Activated naive CD4-positive, alpha-beta T cell treated with anti-CD3 and anti-CD28 coated beads, Interleukin-2, amount 10 ng/mL, durations not matched to agents 7 days and 5 days (primary cell): Measurements from ENCODE around the gene ESR2.
A peak's percentile ranks its signal among the peaks of the same experiment; 100 is the strongest.

Experiments
- CTCF ChIA-PET: fragments of 350-600 bp; sonication (Branson Sonifier 250); formaldehyde crosslinking; loops from one replicate; lab custom pipeline; 2021; ENCODE audit warnings: antibody characterized with exemption; lab: Charles Lee
- DNase-seq: peaks from one replicate; pipeline ENCODE4 v3.0.0-alpha.2; 2020
- H3K27ac Mint-ChIP-seq: one replicate; pipeline ENCODE4 v1.8.0; 2021; ENCODE audit warnings: mild to moderate bottlenecking, moderate library complexity, mixed read lengths
- H3K27me3 Mint-ChIP-seq: one replicate; pipeline ENCODE4 v1.8.0; 2021; ENCODE audit warnings: mild to moderate bottlenecking, mixed read lengths
- H3K36me3 Mint-ChIP-seq: one replicate; pipeline ENCODE4 v1.8.0; 2021; ENCODE audit warnings: mixed read lengths
- H3K4me1 Mint-ChIP-seq: one replicate; pipeline ENCODE4 v1.8.0; 2021; ENCODE audit warnings: mixed read lengths
- H3K4me3 Mint-ChIP-seq: one replicate; pipeline ENCODE4 v1.8.0; 2021; ENCODE audit warnings: mild to moderate bottlenecking, moderate library complexity, mixed read lengths
- H3K9me3 Mint-ChIP-seq: one replicate; pipeline ENCODE4 v1.8.0; 2021; ENCODE audit warnings: mixed read lengths

Gene ESR2

GRCh38 chr14:64074961-64075612, 219.1 kb downstream of the ESR2 start:
- H3K27me3 Mint-ChIP-seq = no peaks in the 10 kb centered on the region
- no peak overlapping the region for H3K4me3 Mint-ChIP-seq
- peak overlapping the region; percentile 46 for H3K27ac Mint-ChIP-seq
- CTCF ChIA-PET = no interaction called here
- no peaks in the 10 kb centered on the region for H3K9me3 Mint-ChIP-seq
- no peaks in the 10 kb centered on the region for H3K4me1 Mint-ChIP-seq
- peaks cover 71% of the 10 kb centered on the region for H3K36me3 Mint-ChIP-seq
- DNase-seq = no peak

GRCh38 chr14:64069634-64070359, 224.4 kb downstream of the ESR2 start:
- Mint-ChIP-seq H3K36me3 (peaks cover 61% of the 10 kb centered on the region), H3K27ac (no peak overlapping the region), H3K4me3 (no peak overlapping the region), H3K27me3 (no peaks in the 10 kb centered on the region), H3K4me1 (no peaks in the 10 kb centered on the region), H3K9me3 (no peaks in the 10 kb centered on the region)
- DNase-seq = no peak
- CTCF ChIA-PET = interaction anchor here (0.6 kb wide), 1 partner anchor 560 kb away, joined by 4 read pairs; no protein-coding TSS in a partner anchor

- peaks cover 44% of the 10 kb centered on the region for H3K36me3 Mint-ChIP-seq
- no peaks in the 10 kb centered on the region for H3K9me3 Mint-ChIP-seq
- no peak overlapping the region for H3K4me3 Mint-ChIP-seq
- H3K27ac Mint-ChIP-seq = no peak overlapping the region
- DNase-seq = no peak
- no peaks in the 10 kb centered on the region for H3K27me3 Mint-ChIP-seq
- H3K4me1 Mint-ChIP-seq = peaks cover 3% of the 10 kb centered on the region
- CTCF ChIA-PET = no interaction called here
These were observed 229.7 kb downstream of the ESR2 start for GRCh38 chr14:64064447-64064846.

GRCh38 chr14:64062381-64063115, 231.6 kb downstream of the ESR2 start:
- Mint-ChIP-seq H3K4me3 (no peak overlapping the region), H3K27me3 (no peaks in the 10 kb centered on the region), H3K36me3 (peaks cover 50% of the 10 kb centered on the region), H3K4me1 (peaks cover 3% of the 10 kb centered on the region), H3K9me3 (no peaks in the 10 kb centered on the region), H3K27ac (no peak overlapping the region)
- CTCF ChIA-PET = no interaction called here
- no peak for DNase-seq

- peaks cover 3% of the 10 kb centered on the region for H3K4me1 Mint-ChIP-seq
- H3K27ac Mint-ChIP-seq = no peak overlapping the region
- CTCF ChIA-PET = interaction anchor here (1.3 to 2.2 kb wide), 2 partner anchors 35 to 234 kb away, joined by 4 to 6 read pairs; no protein-coding TSS in a partner anchor
- peaks cover 55% of the 10 kb centered on the region for H3K36me3 Mint-ChIP-seq
- H3K4me3 Mint-ChIP-seq = no peak overlapping the region
- DNase-seq = no peak
- H3K9me3 Mint-ChIP-seq = no peaks in the 10 kb centered on the region
- H3K27me3 Mint-ChIP-seq = no peaks in the 10 kb centered on the region
These were observed 232.5 kb downstream of the ESR2 start for GRCh38 chr14:64061706-64062105.

GRCh38 chr14:64061115-64061514, 233.1 kb downstream of the ESR2 start:
- CTCF ChIA-PET = interaction anchor here (0.8 to 2.2 kb wide), 3 partner anchors 36 to 235 kb away, joined by 3 to 6 read pairs (median 4); no protein-coding TSS in a partner anchor

GRCh38 chr14:64060648-64061096, 233.5 kb downstream of the ESR2 start:
- no peaks in the 10 kb centered on the region for H3K9me3 Mint-ChIP-seq
- H3K36me3 Mint-ChIP-seq = peaks cover 55% of the 10 kb centered on the region
- H3K4me1 Mint-ChIP-seq = peaks cover 3% of the 10 kb centered on the region
- no peak overlapping the region for H3K4me3 Mint-ChIP-seq
- DNase-seq = peak; percentile 25
- no peaks in the 10 kb centered on the region for H3K27me3 Mint-ChIP-seq
- CTCF ChIA-PET = interaction anchor here (0.8 to 2.2 kb wide), 4 partner anchors 20 to 235 kb away, joined by 3 to 6 read pairs (median 4); no protein-coding TSS in a partner anchor
- H3K27ac Mint-ChIP-seq = no peak overlapping the region

More at GRCh38 chr14:64061115-64061514, 233.1 kb downstream of the ESR2 start:
- no peak overlapping the region for H3K4me3 Mint-ChIP-seq
- peaks cover 51% of the 10 kb centered on the region for H3K36me3 Mint-ChIP-seq
- H3K27me3 Mint-ChIP-seq = no peaks in the 10 kb centered on the region
- H3K9me3 Mint-ChIP-seq = no peaks in the 10 kb centered on the region
- H3K27ac Mint-ChIP-seq = no peak overlapping the region
- peaks cover 3% of the 10 kb centered on the region for H3K4me1 Mint-ChIP-seq
- DNase-seq = no peak

- Mint-ChIP-seq H3K27ac (peak overlapping the region; percentile 49), H3K4me1 (peaks cover 3% of the 10 kb centered on the region), H3K9me3 (no peaks in the 10 kb centered on the region), H3K27me3 (no peaks in the 10 kb centered on the region), H3K4me3 (no peak overlapping the region), H3K36me3 (peaks cover 51% of the 10 kb centered on the region)
- CTCF ChIA-PET = interaction anchor here (0.8 to 2.2 kb wide), 3 partner anchors 19 to 236 kb away, joined by 3 to 6 read pairs (median 4); no protein-coding TSS in a partner anchor
- DNase-seq = no peak
These were observed 234.0 kb downstream of the ESR2 start for GRCh38 chr14:64060199-64060545.

- Mint-ChIP-seq H3K36me3 (peaks cover 52% of the 10 kb centered on the region), H3K27ac (peak overlapping the region; percentile 49), H3K9me3 (no peaks in the 10 kb centered on the region), H3K4me1 (peaks cover 3% of the 10 kb centered on the region), H3K4me3 (no peak overlapping the region), H3K27me3 (no peaks in the 10 kb centered on the region)
- CTCF ChIA-PET = interaction anchor here (1.3 to 2.2 kb wide), 2 partner anchors 18 to 236 kb away, joined by 4 to 6 read pairs; no protein-coding TSS in a partner anchor
- DNase-seq = no peak
These were observed 234.5 kb downstream of the ESR2 start for GRCh38 chr14:64059454-64060198.

GRCh38 chr14:64053694-64054669, 240.2 kb downstream of the ESR2 start:
- no peak overlapping the region for H3K4me3 Mint-ChIP-seq
- no peak overlapping the region for H3K27ac Mint-ChIP-seq
- CTCF ChIA-PET = no interaction called here
- H3K4me1 Mint-ChIP-seq = no peaks in the 10 kb centered on the region
- no peaks in the 10 kb centered on the region for H3K27me3 Mint-ChIP-seq
- no peaks in the 10 kb centered on the region for H3K9me3 Mint-ChIP-seq
- H3K36me3 Mint-ChIP-seq = peaks cover 57% of the 10 kb centered on the region
- no peak for DNase-seq

- Mint-ChIP-seq H3K4me3 (no peak overlapping the region), H3K9me3 (no peaks in the 10 kb centered on the region), H3K4me1 (no peaks in the 10 kb centered on the region), H3K27ac (no peak overlapping the region), H3K36me3 (peaks cover 57% of the 10 kb centered on the region), H3K27me3 (no peaks in the 10 kb centered on the region)
- no peak for DNase-seq
- CTCF ChIA-PET = no interaction called here
These were observed 244.4 kb downstream of the ESR2 start for GRCh38 chr14:64049616-64050381.

GRCh38 chr14:64045091-64045490, 249.1 kb downstream of the ESR2 start:
- Mint-ChIP-seq H3K4me3 (no peak overlapping the region), H3K27ac (no peak overlapping the region), H3K36me3 (peaks cover 66% of the 10 kb centered on the region), H3K4me1 (no peaks in the 10 kb centered on the region), H3K9me3 (peaks cover 9% of the 10 kb centered on the region), H3K27me3 (no peaks in the 10 kb centered on the region)
- CTCF ChIA-PET = no interaction called here
- no peak for DNase-seq
